Psoas muscle (tissue), 8 donors: ENCODE results near the gene DOK7. TPM values are rescaled to one million over a fixed set of nuclear protein-coding genes. Genes with fewer than 3 reads are reported as not detected.

Experiments
- ATAC-seq, 4 donors: fragments of 200-7000 bp; cut with Tn5 transposase; one replicate each; pipeline ENCODE4 v1.9.1; 2020; ENCODE audit warnings: moderate library complexity in 3 of 4, mild to moderate bottlenecking in 2 of 4
- DNase-seq, 2 donors: peaks; one replicate each; pipeline ENCODE4 v3.0.0-alpha.2; 2020
- H3K27ac ChIP-seq: fragments of 200-600 bp; one replicate; pipeline ENCODE4 v1.8.0; 2022
- H3K27me3 ChIP-seq, 3 donors: fragments of 200-600 bp in 1 of 3; one replicate each; pipeline versions ENCODE4 v1.6.1 to v1.8.0; 2013 to 2022; ENCODE audit warnings: low read length in 2 of 3, mild to moderate bottlenecking in 2 of 3, moderate library complexity in 1 of 3; ENCODE audit not compliant: insufficient read depth in 3 of 3
- H3K36me3 ChIP-seq, 2 donors: fragments of 200-600 bp in 1 of 2; one replicate each; pipeline versions ENCODE4 v1.6.1 to v1.8.0; 2013 to 2022; ENCODE audit warnings: low read depth in 1 of 2, mild to moderate bottlenecking in 1 of 2, moderate library complexity in 1 of 2; ENCODE audit not compliant: insufficient read depth in 1 of 2
- H3K4me1 ChIP-seq: fragments of 200-600 bp; one replicate; pipeline ENCODE4 v1.8.0; 2022
- H3K4me3 ChIP-seq: fragments of 200-600 bp; one replicate; pipeline ENCODE4 v1.8.0; 2022; ENCODE audit warnings: mild to moderate bottlenecking
- H3K9me3 ChIP-seq: fragments of 200-600 bp; one replicate; pipeline ENCODE4 v1.8.0; 2022
- WGBS, 3 donors: extraction: QIAGEN DNeasy Blood & Tissue Kit; methylation state at CpG; one replicate each; pipeline versions ENCODE4 v1.1.6 to v1.1.7; 2013; 5-methylcytosine and 5-hydroxymethylcytosine counted together
- intact Hi-C, 2 donors: fragments of 100-400 bp; cut with DNase I; formaldehyde crosslinking; loops; one replicate each; pipeline versions ENCODE4 v1.11.0 to v1.14.2; 2022
- polyA plus RNA-seq, 3 donors: library from polyadenylated mRNA; stranded (reverse); fragments of 200-250 nt; gene quantifications; one replicate each; pipeline ENCODE4 v1.2.3, GENCODE V29; 2013
- total RNA-seq, 4 donors: library from RNA; stranded (reverse); fragmentation: NEBNext Ultra II Directional in 2 of 4; extraction: Animal tissue kit (Norgen Biotek cat#: 25700) in 2 of 4; gene quantifications; one replicate each; pipeline versions ENCODE4 v1.2.1 to v1.2.4, GENCODE V29; 2021 to 2023
- TF ChIP-seq, protein P1 (sequence below): fragments of 200-600 bp; IDR thresholded peaks from one replicate; pipeline ENCODE4 v1.8.0; 2022; ENCODE audit warnings: antibody characterized with exemption
- donor health status: healthy with polysubstance abuse.
- donor health status: DM: no; HTN: no; CAD: no; lungs with moderate emphysema.
- donor health status: Bipolar disorder and iron deficiency.
- donor health status: healthy.
- donor health status: DM: yes; HTN: yes; CAD: no.
- donor health status: DM: no; HTN: no; CAD: no.
- donor health status: DM: no; HTN: no; CAD: no.
- donor health status: DM: yes; HTN: yes; CAD: no.

Gene DOK7
- total and polyA plus RNA-seq, 7 donors = 3.4 to 48.6 (median 21.5) TPM

DNA sequence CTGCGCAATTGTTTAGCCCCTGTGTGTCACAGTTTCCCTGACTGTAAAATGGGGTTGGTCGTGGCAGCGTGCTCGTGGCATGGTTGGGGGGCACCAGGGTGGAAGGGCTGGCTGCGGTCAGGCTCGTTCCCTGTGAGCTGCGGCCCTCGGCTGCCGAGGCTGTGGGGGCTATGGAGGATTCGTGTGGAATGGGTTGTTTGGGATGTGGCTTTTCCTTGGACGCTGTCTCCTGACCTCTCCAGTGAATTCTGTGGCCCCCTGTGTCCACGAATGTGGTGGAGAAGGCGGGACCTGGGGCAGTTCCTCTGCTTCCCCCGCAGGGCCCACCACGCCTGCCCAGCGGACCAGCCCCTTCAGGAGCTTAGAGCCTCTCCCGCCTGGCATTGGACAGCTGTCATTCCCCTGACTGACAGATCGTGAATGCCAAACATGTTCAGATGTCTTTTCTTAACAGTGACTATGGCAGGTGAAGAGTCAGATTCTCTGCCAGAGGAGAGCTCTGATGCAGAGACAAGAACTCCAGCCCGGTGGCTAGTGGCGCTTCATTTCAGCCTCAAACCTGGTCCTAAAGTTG is 38.5 kb upstream of the DOK7 start:
- TF ChIP-seq, protein P1, sequence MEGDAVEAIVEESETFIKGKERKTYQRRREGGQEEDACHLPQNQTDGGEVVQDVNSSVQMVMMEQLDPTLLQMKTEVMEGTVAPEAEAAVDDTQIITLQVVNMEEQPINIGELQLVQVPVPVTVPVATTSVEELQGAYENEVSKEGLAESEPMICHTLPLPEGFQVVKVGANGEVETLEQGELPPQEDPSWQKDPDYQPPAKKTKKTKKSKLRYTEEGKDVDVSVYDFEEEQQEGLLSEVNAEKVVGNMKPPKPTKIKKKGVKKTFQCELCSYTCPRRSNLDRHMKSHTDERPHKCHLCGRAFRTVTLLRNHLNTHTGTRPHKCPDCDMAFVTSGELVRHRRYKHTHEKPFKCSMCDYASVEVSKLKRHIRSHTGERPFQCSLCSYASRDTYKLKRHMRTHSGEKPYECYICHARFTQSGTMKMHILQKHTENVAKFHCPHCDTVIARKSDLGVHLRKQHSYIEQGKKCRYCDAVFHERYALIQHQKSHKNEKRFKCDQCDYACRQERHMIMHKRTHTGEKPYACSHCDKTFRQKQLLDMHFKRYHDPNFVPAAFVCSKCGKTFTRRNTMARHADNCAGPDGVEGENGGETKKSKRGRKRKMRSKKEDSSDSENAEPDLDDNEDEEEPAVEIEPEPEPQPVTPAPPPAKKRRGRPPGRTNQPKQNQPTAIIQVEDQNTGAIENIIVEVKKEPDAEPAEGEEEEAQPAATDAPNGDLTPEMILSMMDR = no peak
- DNase-seq = no peak

DNA sequence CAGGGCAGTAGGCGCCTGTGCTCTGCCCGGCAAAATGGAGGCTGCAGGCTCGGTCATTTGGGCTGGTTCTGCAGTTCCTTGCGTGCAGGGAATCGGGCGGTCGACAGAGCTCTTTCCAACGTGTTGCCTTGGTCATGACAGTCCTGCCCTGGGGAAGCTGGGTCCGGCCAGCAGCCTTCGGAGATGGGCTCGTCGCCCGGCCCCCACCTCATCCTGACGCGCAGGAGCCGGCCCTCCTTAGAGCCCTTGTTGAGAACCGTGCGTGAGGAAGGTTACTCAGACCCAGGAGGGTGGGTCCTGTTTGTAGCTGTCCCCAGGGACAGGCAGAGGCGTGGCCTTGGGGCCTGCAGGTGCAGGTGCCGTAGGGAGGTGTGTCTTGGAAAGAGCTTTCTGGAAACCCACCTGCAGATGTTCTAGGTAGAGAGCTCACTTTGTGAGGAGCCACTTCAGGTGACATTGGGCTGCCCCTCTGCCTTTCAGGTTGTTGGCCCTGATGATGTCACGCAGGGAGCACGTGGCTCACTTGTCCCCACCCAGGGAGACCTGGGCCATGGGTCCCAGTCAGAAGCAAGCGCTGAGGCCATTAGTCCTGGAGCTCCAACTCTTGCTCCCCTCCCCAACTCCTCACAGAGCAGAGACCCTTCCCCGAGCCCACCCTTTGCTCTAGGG is 36.5 kb upstream of the DOK7 start:
- intact Hi-C loops = no loop called here
- DNase-seq = no peak
- H3K27ac ChIP-seq = no peak overlapping the region
- no peaks in the 10 kb centered on the region for H3K27me3 ChIP-seq
- H3K4me3 ChIP-seq = no peak overlapping the region
- peaks cover 0 to 83% of the 10 kb centered on the region in 2 donors for H3K36me3 ChIP-seq
- no peaks in the 10 kb centered on the region for H3K9me3 ChIP-seq
- TF ChIP-seq, protein P1 = no peak
- no peak for ATAC-seq
- WGBS, 3 donors = 92 to 94% (median 93%) methylated on average over 24 of the region's 24 CpGs
- H3K4me1 ChIP-seq = no peaks in the 10 kb centered on the region

More for the DNA sequence above, 38.5 kb upstream of the DOK7 start:
- Histone ChIP-seq H3K36me3 (peaks cover 0 to 69% of the 10 kb centered on the region in 2 donors), H3K27ac (no peak overlapping the region), H3K4me3 (no peak overlapping the region), H3K27me3 (no peaks in the 10 kb centered on the region), H3K4me1 (no peaks in the 10 kb centered on the region), H3K9me3 (no peaks in the 10 kb centered on the region)
- peak in 1 of 4 donors; percentile 38 for ATAC-seq
- intact Hi-C loops = no loop called here
- 90 to 93% (median 92%) methylated on average over 20 of the region's 20 CpGs for WGBS, 3 donors

DNA sequence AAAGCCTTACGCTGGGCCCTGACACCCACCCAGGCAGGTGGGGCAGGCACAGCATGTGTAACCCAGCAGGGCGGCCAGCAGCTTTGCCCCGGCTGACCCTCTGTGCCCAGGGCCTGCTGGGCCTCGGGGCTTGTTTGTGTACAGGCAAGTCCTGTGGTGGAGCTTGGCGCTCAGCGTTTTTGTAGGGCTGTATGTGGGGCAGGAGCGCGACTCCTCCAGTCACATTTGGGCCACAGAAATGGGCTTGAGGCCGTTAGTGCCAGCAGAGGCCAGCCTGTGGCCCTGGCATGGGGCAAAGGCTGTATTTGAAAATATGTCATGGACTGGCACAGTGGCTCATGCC is 36.0 kb upstream of the DOK7 start:
- intact Hi-C loops = no loop called here
- H3K4me1 ChIP-seq = no peaks in the 10 kb centered on the region
- TF ChIP-seq, protein P1 = no peak
- no peak overlapping the region for H3K4me3 ChIP-seq
- H3K27ac ChIP-seq = no peak overlapping the region
- H3K36me3 ChIP-seq = peaks cover 0 to 86% of the 10 kb centered on the region in 2 donors
- no peak for DNase-seq
- 96 to 98% (median 96%) methylated on average over 9 of the region's 9 CpGs for WGBS, 3 donors
- no peak for ATAC-seq
- no peaks in the 10 kb centered on the region for H3K9me3 ChIP-seq
- H3K27me3 ChIP-seq = no peaks in the 10 kb centered on the region

DNA sequence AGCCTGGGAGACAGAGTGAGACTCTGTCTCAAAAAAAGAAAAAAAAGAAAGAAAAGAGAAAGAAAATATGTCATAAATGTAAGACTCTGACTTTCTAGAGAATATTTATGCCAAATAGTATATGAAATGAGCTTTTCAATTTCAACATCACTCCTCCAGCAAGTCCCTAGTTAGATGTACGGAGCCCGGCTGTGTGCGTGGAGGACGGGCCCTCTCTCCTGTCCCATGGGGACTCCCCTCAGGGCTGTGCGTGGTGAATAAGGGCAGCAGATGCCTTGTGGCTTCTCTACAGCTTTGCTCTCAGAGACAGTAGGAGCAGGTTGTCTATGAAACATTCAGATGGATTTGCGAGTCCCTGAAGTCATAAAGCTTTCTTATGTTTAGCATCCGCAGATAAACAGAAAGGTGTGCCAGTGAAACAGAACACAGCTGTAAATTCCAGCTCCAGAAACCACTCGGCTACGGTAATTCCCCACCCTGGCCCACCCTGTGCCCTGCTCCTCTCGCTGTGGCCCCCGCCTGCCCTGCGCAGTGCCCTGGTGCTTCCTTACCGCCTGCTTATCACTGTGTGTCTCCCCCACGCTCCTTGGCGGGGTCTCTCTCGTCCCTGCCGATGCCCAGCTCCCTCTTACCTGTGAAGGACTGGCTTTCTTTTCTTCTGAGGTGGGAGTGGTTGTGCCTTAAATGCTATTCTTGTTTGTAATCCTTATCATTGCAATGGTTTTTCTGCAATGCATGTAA is 35.2 kb upstream of the DOK7 start:
- Histone ChIP-seq H3K36me3 (peaks cover 0 to 80% of the 10 kb centered on the region in 2 donors), H3K27me3 (no peaks in the 10 kb centered on the region), H3K9me3 (no peaks in the 10 kb centered on the region), H3K4me1 (no peaks in the 10 kb centered on the region), H3K4me3 (no peak overlapping the region), H3K27ac (no peak overlapping the region)
- intact Hi-C loops = no loop called here
- no peak for ATAC-seq
- TF ChIP-seq, protein P1 = no peak
- DNase-seq = no peak
- WGBS, 3 donors = 93 to 95% (median 95%) methylated on average over 17 of the region's 17 CpGs
